ENCODE data around the gene EZH1. TPM values are rescaled to one million over a fixed set of nuclear protein-coding genes. Genes with fewer than 3 reads are reported as not detected.

EZH1 gene
- total RNA-seq: 9.6 and 12.7 TPM in 2 replicates

GRCh38 chr17:42744806-42745617 lies at the start of gene EZH1:
EZH1 (minus strand) TSS chr17:42745040; CDS start chr17:42728941, 16,099 bp downstream.

GRCh38 chr17:42779936-42780850 lies 35.4 kb upstream of the EZH1 start, which contains the start of gene WNK4:
WNK4 (plus strand) TSS chr17:42780610; CDS start chr17:42780699, 89 bp downstream.

GRCh38 chr17:42773290-42774035 lies 28.6 kb upstream of the EZH1 start, which contains the start of gene VPS25:
VPS25 (plus strand) TSS chr17:42773449; CDS start chr17:42773476, 27 bp downstream.

GRCh38 chr17:42760652-42761581 lies 16.1 kb upstream of the EZH1 start, which contains the start of gene RAMP2:
RAMP2 (plus strand) TSS chr17:42761227; CDS start chr17:42761262, 35 bp downstream.

GRCh38 chr17:42681976-42682721 lies 62.7 kb downstream of the EZH1 start, which contains the start of gene CNTNAP1:
CNTNAP1 (plus strand) TSS chr17:42682531; CDS start chr17:42682830, 299 bp downstream.

GRCh38 chr17:42676424-42677011 lies 68.3 kb downstream of the EZH1 start, which contains the start of gene PLEKHH3:
PLEKHH3 (minus strand) TSS chr17:42676994; CDS start chr17:42676563, 431 bp downstream.

GRCh38 chr17:42659079-42659931 lies 85.5 kb downstream of the EZH1 start, which contains the start of gene TUBG2:
TUBG2 (plus strand) TSS chr17:42659284; CDS start chr17:42659504, 220 bp downstream.

Other genes starting within 250 kb of the EZH1 start
- gene NAGLU, start 208.8 kb downstream of the EZH1 start, total RNA-seq: 49.1 and 52.2 TPM in 2 replicates
- gene HSD17B1, start 192.1 kb downstream of the EZH1 start, total RNA-seq: 1.4 and 4.6 TPM in 2 replicates
- 36.5 and 57.4 TPM in 2 replicates for gene COASY, start 182.9 kb downstream of the EZH1 start, total RNA-seq
- gene MLX, start 177.9 kb downstream of the EZH1 start, total RNA-seq: 38.6 and 61.4 TPM in 2 replicates
- 8.0 and 9.2 TPM in 2 replicates for gene PSMC3IP, start 167.3 kb downstream of the EZH1 start, total RNA-seq
- 46.4 and 89.4 TPM in 2 replicates for gene RETREG3, start 135.7 kb downstream of the EZH1 start, total RNA-seq
- gene TUBG1, start 135.4 kb downstream of the EZH1 start, total RNA-seq: 87.6 and 110 TPM in 2 replicates
- gene TUBG2, start 85.8 kb downstream of the EZH1 start, total RNA-seq: 10.4 and 13.8 TPM in 2 replicates
- 20.5 and 27.8 TPM in 2 replicates for gene PLEKHH3, start 68.0 kb downstream of the EZH1 start, total RNA-seq
- 22.2 and 27.1 TPM in 2 replicates for gene CCR10, start 63.2 kb downstream of the EZH1 start, total RNA-seq
- 32.8 and 36.9 TPM in 2 replicates for gene CNTNAP1, start 62.5 kb downstream of the EZH1 start, total RNA-seq
- 1.9 and 5.5 TPM in 2 replicates for gene RAMP2, start 16.2 kb upstream of the EZH1 start, total RNA-seq
- gene VPS25, start 28.4 kb upstream of the EZH1 start, total RNA-seq: 128 and 142 TPM in 2 replicates
- gene WNK4, start 35.6 kb upstream of the EZH1 start, total RNA-seq: 12.7 and 13.6 TPM in 2 replicates
- 60.8 and 72.4 TPM in 2 replicates for gene COA3, start 53.7 kb upstream of the EZH1 start, total RNA-seq
- 0.58 TPM in 1 of 2 replicates, not detected in the other for gene CNTD1, start 53.8 kb upstream of the EZH1 start, total RNA-seq
- gene BECN1, start 79.2 kb upstream of the EZH1 start, total RNA-seq: 69.2 and 128 TPM in 2 replicates
- 85.0 and 123 TPM in 2 replicates for gene PSME3, start 88.4 kb upstream of the EZH1 start, total RNA-seq
- gene AOC2, start 99.5 kb upstream of the EZH1 start, total RNA-seq: under 0.01 and 0.29 TPM in 2 replicates
- gene AOC3, start 106.2 kb upstream of the EZH1 start, total RNA-seq: not detected in 2 replicates
- not detected in 2 replicates for gene G6PC1, start 155.8 kb upstream of the EZH1 start, total RNA-seq
- gene AARSD1, start 219.4 kb upstream of the EZH1 start, total RNA-seq: 25.4 and 39.0 TPM in 2 replicates
- gene PTGES3L, start 235.0 kb upstream of the EZH1 start, total RNA-seq: 0.29 and 1.4 TPM in 2 replicates
- gene RUNDC1, start 235.5 kb upstream of the EZH1 start, total RNA-seq: 6.0 and 8.1 TPM in 2 replicates